ENCODE data around the gene UAP1. TPM values are rescaled to one million over a fixed set of nuclear protein-coding genes. Genes with fewer than 3 reads are reported as not detected.

UAP1 gene
- polyA plus RNA-seq, 1 of the 3 experiments (the other 2 are of a cell fraction) = 32.3 TPM

DNA sequence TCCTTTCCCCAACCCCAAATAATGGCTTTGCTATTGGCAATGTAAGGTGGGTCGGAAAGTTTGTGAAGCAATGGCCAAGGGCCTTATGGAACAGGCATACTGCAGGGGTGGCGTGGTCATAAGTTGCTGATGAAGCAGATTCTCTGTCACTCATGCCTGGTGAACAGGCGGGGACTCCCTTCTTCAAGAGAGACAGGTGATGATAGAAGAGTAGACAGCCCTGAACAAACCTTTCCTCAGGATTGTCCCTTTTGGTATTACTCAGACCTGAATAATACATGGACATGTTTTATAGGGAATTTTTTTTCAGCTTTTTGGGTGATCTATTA, 83.4 kb downstream of the UAP1 start:
- no peak overlapping the region for H2AFZ ChIP-seq (ENCODE audit: low read depth)
- no peak overlapping the region for H3K9ac ChIP-seq
- DNase-seq = no peak
- H3F3A ChIP-seq (replicated peaks; ENCODE audit: insufficient read depth) = peaks cover 3% of the 10 kb centered on the region
- POLR2A ChIA-PET = no interaction called here
- peaks cover 0 to 31% of the 10 kb centered on the region in 2 experiments; a peak in 1 of 4 replicates for H3K4me1 ChIP-seq (ENCODE audit: control insufficient read depth in 1 of 2, insufficient read depth in 2 of 2, low read depth in 1 of 2, low read length in 1 of 2)
- peak overlapping the region in 1 of 2 experiments; percentile 12; a peak in 1 of 4 replicates for H3K27ac ChIP-seq (ENCODE audit: low read depth in 2 of 2, low read length in 1 of 2)
- CTCF ChIA-PET = interaction anchor here (1.3 kb wide), 1 partner anchor 178 kb away, joined by 3 read pairs; no protein-coding TSS in a partner anchor
- no peaks in the 10 kb centered on the region for H3K27me3 ChIP-seq (ENCODE audit: insufficient read depth)
- no peak overlapping the region for H3K4me3 ChIP-seq (ENCODE audit: low read depth in 2 of 2, low read length in 1 of 2)
- H3K36me3 ChIP-seq (replicated peaks in 1 of 2; ENCODE audit: control insufficient read depth in 1 of 2, insufficient read depth in 2 of 2, low read length in 1 of 2) = peaks cover 15 to 36% of the 10 kb centered on the region in 2 experiments
- no peaks in the 10 kb centered on the region for H3K9me3 ChIP-seq
- peaks cover 100% of the 10 kb centered on the region for H3K79me2 ChIP-seq (ENCODE audit: insufficient read depth)
- whole genome bisulfite sequencing (ENCODE audit: low lambda C conversion rate) = 96% methylated on average over 3 of the region's 3 CpGs
- H3K9me2 ChIP-seq = no peaks in the 10 kb centered on the region
- no peak overlapping the region for H3K4me2 ChIP-seq
- H4K20me1 ChIP-seq (ENCODE audit: insufficient read depth) = peaks cover 98% of the 10 kb centered on the region
- no peak for TF ChIP-seq SMC3 (IDR thresholded peaks at IDR 0.05; ENCODE audit: low read depth, low read length)
- TF ChIP-seq, protein P1, sequence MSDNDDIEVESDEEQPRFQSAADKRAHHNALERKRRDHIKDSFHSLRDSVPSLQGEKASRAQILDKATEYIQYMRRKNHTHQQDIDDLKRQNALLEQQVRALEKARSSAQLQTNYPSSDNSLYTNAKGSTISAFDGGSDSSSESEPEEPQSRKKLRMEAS (IDR thresholded peaks at IDR 0.05; ENCODE audit: low read depth) = no peak
- no peak for TF ChIP-seq JUND (IDR thresholded peaks at IDR 0.05)
- TF ChIP-seq, protein P2, sequence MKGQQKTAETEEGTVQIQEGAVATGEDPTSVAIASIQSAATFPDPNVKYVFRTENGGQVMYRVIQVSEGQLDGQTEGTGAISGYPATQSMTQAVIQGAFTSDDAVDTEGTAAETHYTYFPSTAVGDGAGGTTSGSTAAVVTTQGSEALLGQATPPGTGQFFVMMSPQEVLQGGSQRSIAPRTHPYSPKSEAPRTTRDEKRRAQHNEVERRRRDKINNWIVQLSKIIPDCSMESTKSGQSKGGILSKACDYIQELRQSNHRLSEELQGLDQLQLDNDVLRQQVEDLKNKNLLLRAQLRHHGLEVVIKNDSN (IDR thresholded peaks at IDR 0.05; ENCODE audit: borderline replicate concordance, low read depth) = no peak
- TF ChIP-seq, protein P3, sequence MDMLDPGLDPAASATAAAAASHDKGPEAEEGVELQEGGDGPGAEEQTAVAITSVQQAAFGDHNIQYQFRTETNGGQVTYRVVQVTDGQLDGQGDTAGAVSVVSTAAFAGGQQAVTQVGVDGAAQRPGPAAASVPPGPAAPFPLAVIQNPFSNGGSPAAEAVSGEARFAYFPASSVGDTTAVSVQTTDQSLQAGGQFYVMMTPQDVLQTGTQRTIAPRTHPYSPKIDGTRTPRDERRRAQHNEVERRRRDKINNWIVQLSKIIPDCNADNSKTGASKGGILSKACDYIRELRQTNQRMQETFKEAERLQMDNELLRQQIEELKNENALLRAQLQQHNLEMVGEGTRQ (IDR thresholded peaks at IDR 0.05; ENCODE audit: borderline replicate concordance, low read depth, low read length) = no peak
- TF ChIP-seq, protein P4, sequence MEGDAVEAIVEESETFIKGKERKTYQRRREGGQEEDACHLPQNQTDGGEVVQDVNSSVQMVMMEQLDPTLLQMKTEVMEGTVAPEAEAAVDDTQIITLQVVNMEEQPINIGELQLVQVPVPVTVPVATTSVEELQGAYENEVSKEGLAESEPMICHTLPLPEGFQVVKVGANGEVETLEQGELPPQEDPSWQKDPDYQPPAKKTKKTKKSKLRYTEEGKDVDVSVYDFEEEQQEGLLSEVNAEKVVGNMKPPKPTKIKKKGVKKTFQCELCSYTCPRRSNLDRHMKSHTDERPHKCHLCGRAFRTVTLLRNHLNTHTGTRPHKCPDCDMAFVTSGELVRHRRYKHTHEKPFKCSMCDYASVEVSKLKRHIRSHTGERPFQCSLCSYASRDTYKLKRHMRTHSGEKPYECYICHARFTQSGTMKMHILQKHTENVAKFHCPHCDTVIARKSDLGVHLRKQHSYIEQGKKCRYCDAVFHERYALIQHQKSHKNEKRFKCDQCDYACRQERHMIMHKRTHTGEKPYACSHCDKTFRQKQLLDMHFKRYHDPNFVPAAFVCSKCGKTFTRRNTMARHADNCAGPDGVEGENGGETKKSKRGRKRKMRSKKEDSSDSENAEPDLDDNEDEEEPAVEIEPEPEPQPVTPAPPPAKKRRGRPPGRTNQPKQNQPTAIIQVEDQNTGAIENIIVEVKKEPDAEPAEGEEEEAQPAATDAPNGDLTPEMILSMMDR (IDR thresholded peaks at IDR 0.05) = no peak
- no peak for TF ChIP-seq RAD21 (IDR thresholded peaks at IDR 0.05; ENCODE audit: low read length)
- TF ChIP-seq, protein P5, sequence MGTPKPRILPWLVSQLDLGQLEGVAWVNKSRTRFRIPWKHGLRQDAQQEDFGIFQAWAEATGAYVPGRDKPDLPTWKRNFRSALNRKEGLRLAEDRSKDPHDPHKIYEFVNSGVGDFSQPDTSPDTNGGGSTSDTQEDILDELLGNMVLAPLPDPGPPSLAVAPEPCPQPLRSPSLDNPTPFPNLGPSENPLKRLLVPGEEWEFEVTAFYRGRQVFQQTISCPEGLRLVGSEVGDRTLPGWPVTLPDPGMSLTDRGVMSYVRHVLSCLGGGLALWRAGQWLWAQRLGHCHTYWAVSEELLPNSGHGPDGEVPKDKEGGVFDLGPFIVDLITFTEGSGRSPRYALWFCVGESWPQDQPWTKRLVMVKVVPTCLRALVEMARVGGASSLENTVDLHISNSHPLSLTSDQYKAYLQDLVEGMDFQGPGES (IDR thresholded peaks at IDR 0.05; ENCODE audit: low read depth, low read length) = no peak

DNA sequence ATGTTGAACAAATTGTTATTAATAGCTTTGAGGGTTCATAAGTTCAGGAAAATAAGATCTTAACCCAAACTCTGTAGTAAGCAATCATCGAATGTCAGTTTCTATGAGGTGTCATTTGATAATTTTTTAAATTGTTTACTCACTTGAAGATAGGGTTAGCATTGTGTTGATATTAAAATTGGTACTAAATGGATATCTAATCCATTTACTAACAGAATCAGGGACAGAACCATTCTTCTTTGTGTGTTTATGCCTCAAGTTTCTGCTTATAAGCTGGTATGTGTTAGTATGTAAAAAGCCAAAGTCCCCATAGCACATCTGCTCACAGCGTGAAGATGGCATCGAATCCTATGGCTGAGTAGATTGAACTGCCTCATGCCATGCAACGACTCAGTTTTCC, 84.1 kb downstream of the UAP1 start:
- peaks cover 15 to 30% of the 10 kb centered on the region in 2 experiments for H3K36me3 ChIP-seq (replicated peaks in 1 of 2; ENCODE audit: control insufficient read depth in 1 of 2, insufficient read depth in 2 of 2, low read length in 1 of 2)
- H3K27me3 ChIP-seq (ENCODE audit: insufficient read depth) = no peaks in the 10 kb centered on the region
- no peak overlapping the region for H3K9ac ChIP-seq
- peaks cover 0 to 31% of the 10 kb centered on the region in 2 experiments; a peak in 1 of 4 replicates for H3K4me1 ChIP-seq (ENCODE audit: control insufficient read depth in 1 of 2, insufficient read depth in 2 of 2, low read depth in 1 of 2, low read length in 1 of 2)
- H3K9me2 ChIP-seq = no peaks in the 10 kb centered on the region
- no peak overlapping the region for H2AFZ ChIP-seq (ENCODE audit: low read depth)
- POLR2A ChIA-PET = no interaction called here
- H3K79me2 ChIP-seq (ENCODE audit: insufficient read depth) = peaks cover 100% of the 10 kb centered on the region
- H3K27ac ChIP-seq (ENCODE audit: low read depth in 2 of 2, low read length in 1 of 2) = no peak overlapping the region
- H3K9me3 ChIP-seq = no peaks in the 10 kb centered on the region
- no peak overlapping the region for H3K4me2 ChIP-seq
- CTCF ChIA-PET = no interaction called here
- TF ChIP-seq CHD2 (IDR thresholded peaks at IDR 0.05; ENCODE audit: low read length, partially characterized antibody) = no peak
- no peak for TF ChIP-seq POLR2AphosphoS5 (IDR thresholded peaks at IDR 0.05; ENCODE audit: low read depth, low read length)
- no peak for TF ChIP-seq NFIC (IDR thresholded peaks at IDR 0.05; ENCODE audit: borderline replicate concordance)
- no peak for TF ChIP-seq FOXJ3 (CRISPR knock-in tag; IDR thresholded peaks at IDR 0.05)
- TF ChIP-seq GABPA (IDR thresholded peaks at IDR 0.05; ENCODE audit: low read depth) = no peak
- no peak for TF ChIP-seq RFX5 (IDR thresholded peaks at IDR 0.05; ENCODE audit: low read length)
- TF ChIP-seq FOSL2 (IDR thresholded peaks at IDR 0.05; ENCODE audit: borderline replicate concordance, low read depth) = no peak
- peaks cover 4% of the 10 kb centered on the region for H3F3A ChIP-seq (replicated peaks; ENCODE audit: insufficient read depth)
- H4K20me1 ChIP-seq (ENCODE audit: insufficient read depth) = peaks cover 97% of the 10 kb centered on the region
- WGBS (ENCODE audit: low lambda C conversion rate) = 84% methylated on average over 4 of the region's 4 CpGs
- DNase-seq = no peak
- H3K4me3 ChIP-seq (ENCODE audit: low read depth in 2 of 2, low read length in 1 of 2) = no peak overlapping the region

Measured in SK-N-SH (cell line).